IMR-90 (cell line): ENCODE data around the gene TUBGCP3. TPM values are rescaled to one million over a fixed set of nuclear protein-coding genes. Genes with fewer than 3 reads are reported as not detected.

Experiments
- ATAC-seq: fragments of 200-7000 bp; cut with Tn5 transposase; 2 replicates; pipeline ENCODE4 v1.9.1; 2020; ENCODE audit warnings: low read depth, mild to moderate bottlenecking, moderate library complexity
- BruUV-seq: library from RNA; stranded (reverse); fragments of 400-500 nt; replicated peaks from 2 replicates; lab custom pipeline; 2021; lab: Mats Ljungman, UMichigan
- CTCF ChIA-PET: fragments of 300-600 bp; formaldehyde crosslinking; extraction: SDS; loops from one replicate; lab custom pipeline; 2021; ENCODE audit warnings: antibody characterized with exemption; lab: Yijun Ruan, JAX
- POLR2A ChIA-PET: fragments of 300-600 bp; sonication (Branson Sonifier 250); formaldehyde crosslinking; loops from one replicate; lab custom pipeline; 2022; ENCODE audit warnings: antibody characterized with exemption; ENCODE audit not compliant: unreplicated experiment; lab: Charles Lee
- DNase-seq: peaks from one replicate; pipeline ENCODE4 v3.0.0; 2013
- H2AFZ ChIP-seq: replicated peaks from 2 replicates; pipeline ENCODE3; 2013; ENCODE audit warnings: low read length, mild to moderate bottlenecking; ENCODE audit not compliant: poor library complexity
- H2AK5ac ChIP-seq: 2 replicates; pipeline ENCODE4 v1.6.1; 2013; ENCODE audit warnings: low read depth, low read length, inconsistent platforms
- H2AK9ac ChIP-seq: replicated peaks from 2 replicates; pipeline ENCODE3; 2013; ENCODE audit warnings: mild to moderate bottlenecking, low read depth, low read length, moderate library complexity; ENCODE audit not compliant: poor library complexity
- H2BK120ac ChIP-seq: 2 replicates; pipeline ENCODE4 v1.6.1; 2013; ENCODE audit warnings: low read depth, low read length, inconsistent platforms
- H2BK15ac ChIP-seq: 3 replicates; pipeline ENCODE4 v1.6.1; 2013; ENCODE audit warnings: low read depth, low read length, inconsistent platforms
- H2BK20ac ChIP-seq: 2 replicates; pipeline ENCODE4 v1.6.1; 2013; ENCODE audit warnings: low read depth, mild to moderate bottlenecking, inconsistent platforms, low read length, moderate library complexity
- H2BK5ac ChIP-seq: 2 replicates; pipeline ENCODE4 v1.6.1; 2013; ENCODE audit warnings: mild to moderate bottlenecking, low read depth, low read length, inconsistent platforms; ENCODE audit not compliant: poor library complexity, severe bottlenecking
- H3K14ac ChIP-seq: replicated peaks from 2 replicates; pipeline ENCODE4 v1.6.1; 2013; ENCODE audit warnings: low read depth, low read length, inconsistent platforms
- H3K18ac ChIP-seq: 2 replicates; pipeline ENCODE4 v1.6.1; 2013; ENCODE audit warnings: low read depth, low read length, control low read depth
- H3K23ac ChIP-seq: 2 replicates; pipeline ENCODE4 v1.6.1; 2013; ENCODE audit warnings: low read depth, low read length, inconsistent platforms
- H3K27ac ChIP-seq: 2 replicates; pipeline ENCODE4 v1.5.1; 2013; ENCODE audit warnings: mild to moderate bottlenecking, control low read depth, low read length; ENCODE audit not compliant: insufficient read depth
- H3K27me3 ChIP-seq: 2 replicates; pipeline ENCODE4 v1.6.1; 2013; ENCODE audit warnings: low read length; ENCODE audit not compliant: control insufficient read depth, insufficient read depth
- H3K36me3 ChIP-seq: 2 replicates; pipeline ENCODE4 v1.6.1; 2013; ENCODE audit warnings: low read length, mixed read lengths; ENCODE audit not compliant: control insufficient read depth, insufficient read depth
- H3K4ac ChIP-seq: 2 replicates; pipeline ENCODE4 v1.6.1; 2013; ENCODE audit warnings: low read depth, low read length, inconsistent platforms
- H3K4me1 ChIP-seq: 2 replicates; pipeline ENCODE4 v1.6.1; 2013; ENCODE audit warnings: low read length, mixed read lengths; ENCODE audit not compliant: control insufficient read depth, insufficient read depth
- H3K4me2 ChIP-seq: 2 replicates; pipeline ENCODE4 v1.6.1; 2013; ENCODE audit warnings: low read depth, mild to moderate bottlenecking, control low read depth, low read length, moderate library complexity
- H3K4me3 ChIP-seq: 2 replicates; pipeline ENCODE4 v1.5.1; 2013; ENCODE audit warnings: low read depth, mild to moderate bottlenecking, control low read depth, low read length, moderate library complexity; ENCODE audit not compliant: insufficient read depth
- H3K56ac ChIP-seq: 2 replicates; pipeline ENCODE4 v1.6.1; 2013; ENCODE audit warnings: low read length, inconsistent platforms; ENCODE audit not compliant: insufficient read depth; ENCODE audit errors: extremely low read depth
- H3K79me1 ChIP-seq, 2 experiments: 2 replicates each; pipeline ENCODE4 v1.6.1; 2013; ENCODE audit warnings: low read length in 2 of 2, inconsistent platforms in 1 of 2, low read depth in 1 of 2
- H3K9ac ChIP-seq: 2 replicates; pipeline ENCODE4 v1.6.1; 2013; ENCODE audit warnings: low read depth, low read length, control low read depth
- H3K9me1 ChIP-seq: 2 replicates; pipeline ENCODE4 v1.6.1; 2013; ENCODE audit warnings: low read length, inconsistent platforms; ENCODE audit not compliant: insufficient read depth
- H3K9me3 ChIP-seq: 2 replicates; pipeline ENCODE4 v1.6.1; 2013; ENCODE audit warnings: low read length; ENCODE audit not compliant: control insufficient read depth, insufficient read depth
- H4K20me1 ChIP-seq: 2 replicates; pipeline ENCODE4 v1.6.1; 2013; ENCODE audit warnings: low read length, inconsistent platforms; ENCODE audit not compliant: insufficient read depth
- H4K5ac ChIP-seq: 2 replicates; pipeline ENCODE4 v1.6.1; 2013; ENCODE audit warnings: mild to moderate bottlenecking, low read depth, low read length, control low read depth
- H4K8ac ChIP-seq, 2 experiments: 2 replicates each; pipeline ENCODE4 v1.6.1; 2013; ENCODE audit warnings: low read depth in 2 of 2, low read length in 2 of 2, control low read depth in 1 of 2, inconsistent platforms in 1 of 2
- H4K91ac ChIP-seq: 2 replicates; pipeline ENCODE4 v1.6.1; 2013; ENCODE audit warnings: low read depth, low read length, inconsistent platforms; ENCODE audit not compliant: insufficient read depth
- BHLHE40 ChIP-seq: fragments of 150-350 bp; IDR thresholded peaks from 2 replicates; pipeline ENCODE4 v1.6.1; 2016; ENCODE audit warnings: mild to moderate bottlenecking, low read depth, low read length
- CHD1 ChIP-seq: IDR thresholded peaks from 2 replicates; pipeline ENCODE4 v1.6.1; 2012; ENCODE audit warnings: low read depth, low read length, improper control_type of control experiment
- MAZ ChIP-seq: IDR thresholded peaks from 2 replicates; pipeline ENCODE4 v1.6.1; 2012; ENCODE audit warnings: low read depth, mild to moderate bottlenecking, low read length, improper control_type of control experiment, moderate library complexity, borderline replicate concordance
- MXI1 ChIP-seq: IDR thresholded peaks from 2 replicates; pipeline ENCODE4 v1.6.1; 2012; ENCODE audit warnings: low read depth, mild to moderate bottlenecking, low read length, moderate library complexity, borderline replicate concordance
- RFX5 ChIP-seq: IDR thresholded peaks from 2 replicates; pipeline ENCODE4 v1.8.0; 2012; ENCODE audit warnings: low read depth, mild to moderate bottlenecking, low read length, moderate library complexity
- SMC3 ChIP-seq: fragments of 150-350 bp; IDR thresholded peaks from 2 replicates; pipeline ENCODE4 v1.6.1; 2016; ENCODE audit warnings: low read depth, mild to moderate bottlenecking, antibody characterized with exemption, low read length, moderate library complexity
- WGBS, 2 experiments: methylation state at CpG; one replicate each; pipeline versions ENCODE4 v1.1.5 to v1.1.7; 2013; ENCODE audit warnings: missing lambda C conversion rate in 2 of 2; ENCODE audit not compliant: insufficient read length in 1 of 2; ENCODE audit errors: extremely low coverage in 2 of 2; 5-methylcytosine and 5-hydroxymethylcytosine counted together
- dilution Hi-C: fragments of 300-500 bp; cut with HindIII; formaldehyde crosslinking; loops from one replicate; pipeline ENCODE4 v1.14.3; 2018; ENCODE audit warnings: low sequenced_read_pairs; ENCODE audit not compliant: unreplicated experiment
- in situ Hi-C: fragments of 300-500 bp; cut with MboI; formaldehyde crosslinking; loops from 3 replicates; pipeline ENCODE4 v1.14.3; 2019; ENCODE audit warnings: low sequenced_read_pairs, inconsistent platforms, mixed read lengths
- intact Hi-C: fragments of 100-400 bp; cut with micrococcal nuclease; formaldehyde crosslinking; loops from 2 replicates; pipeline ENCODE4 v1.10.0; 2022
- polyA plus RNA-seq, 3 experiments: library from polyadenylated mRNA; depleted of rRNA; stranded (reverse); fragments of >200 nt; gene quantifications; 2 replicates each; pipeline ENCODE4 v1.2.3, GENCODE V29; 2012; ENCODE audit warnings: low replicate concordance in 1 of 3
- total RNA-seq: library from RNA; depleted of rRNA; stranded (reverse); fragments of >200 nt; gene quantifications from 2 replicates; pipeline ENCODE4 v1.2.3, GENCODE V29; 2012
- TF ChIP-seq, protein P1 (sequence below): fragments of 150-350 bp; IDR thresholded peaks from 2 replicates; pipeline ENCODE4 v1.6.1; 2017; ENCODE audit warnings: mild to moderate bottlenecking, antibody characterized with exemption, low read length, low read depth
- TF ChIP-seq, protein P2 (sequence below): conservative IDR thresholded peaks from 2 replicates; pipeline ENCODE4 v1.5.1; 2012; ENCODE audit warnings: mild to moderate bottlenecking, low read depth, low read length, improper control_type of control experiment
- TF ChIP-seq, protein P3 (sequence below): fragments of 150-350 bp; IDR thresholded peaks from 2 replicates; pipeline ENCODE4 v1.6.1; 2016; ENCODE audit warnings: low read depth, mild to moderate bottlenecking, low read length, moderate library complexity, borderline replicate concordance

TUBGCP3 gene
- total and polyA plus RNA-seq, 2 of the 4 experiments (the other 2 are of a cell fraction): 16.0 to 17.8 TPM

DNA sequence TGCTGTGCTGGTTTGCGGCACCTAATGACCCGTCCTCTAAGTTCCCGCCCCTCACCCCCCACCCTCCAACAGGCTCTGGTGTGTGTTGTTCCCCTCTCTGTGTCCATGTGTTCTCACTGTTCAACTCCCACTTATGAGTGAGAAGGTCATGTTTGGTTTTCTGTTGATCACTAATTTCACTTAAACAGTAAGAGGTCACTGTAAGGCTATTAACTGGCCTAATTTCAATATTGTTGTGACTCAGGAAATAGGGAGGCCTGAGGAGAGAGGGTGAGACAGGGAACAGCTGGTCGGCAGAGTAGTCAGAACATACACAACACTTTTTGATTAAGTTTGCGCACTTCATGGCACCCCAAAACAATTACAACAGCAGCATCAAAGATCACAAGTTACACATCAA lies 15.6 kb downstream of the TUBGCP3 start:
- H2BK5ac ChIP-seq: no peak overlapping the region
- CTCF ChIA-PET: interaction anchor here (0.5 kb wide), 1 partner anchor 8 kb away, joined by 3 read pairs; no protein-coding TSS in a partner anchor
- peaks cover 17% of the 10 kb centered on the region for H3K4me1 ChIP-seq
- H3K4me3 ChIP-seq: no peak overlapping the region
- in situ Hi-C loops: no loop called here
- no peak overlapping the region for H3K18ac ChIP-seq
- POLR2A ChIA-PET: no interaction called here
- no peaks in the 10 kb centered on the region for H3K9me3 ChIP-seq
- H3K27me3 ChIP-seq: no peaks in the 10 kb centered on the region
- no peak overlapping the region for H3K56ac ChIP-seq
- no peak overlapping the region for H3K23ac ChIP-seq
- no TSS peak for BruUV-seq
- no peak overlapping the region for H2AK9ac ChIP-seq
- ATAC-seq (no peak), DNase-seq (peak; percentile 18)
- H4K91ac ChIP-seq: no peak overlapping the region
- H3K27ac ChIP-seq: no peak overlapping the region
- H2AFZ ChIP-seq: no peak overlapping the region
- H3K9me1 ChIP-seq: peaks cover 8% of the 10 kb centered on the region
- no peak overlapping the region for H2BK120ac ChIP-seq
- TF ChIP-seq SMC3 (no peak), RFX5 (no peak), CHD1 (no peak), MAZ (no peak), MXI1 (no peak), BHLHE40 (no peak)
- TF ChIP-seq, protein P1, sequence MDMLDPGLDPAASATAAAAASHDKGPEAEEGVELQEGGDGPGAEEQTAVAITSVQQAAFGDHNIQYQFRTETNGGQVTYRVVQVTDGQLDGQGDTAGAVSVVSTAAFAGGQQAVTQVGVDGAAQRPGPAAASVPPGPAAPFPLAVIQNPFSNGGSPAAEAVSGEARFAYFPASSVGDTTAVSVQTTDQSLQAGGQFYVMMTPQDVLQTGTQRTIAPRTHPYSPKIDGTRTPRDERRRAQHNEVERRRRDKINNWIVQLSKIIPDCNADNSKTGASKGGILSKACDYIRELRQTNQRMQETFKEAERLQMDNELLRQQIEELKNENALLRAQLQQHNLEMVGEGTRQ: no peak
- TF ChIP-seq, protein P2, sequence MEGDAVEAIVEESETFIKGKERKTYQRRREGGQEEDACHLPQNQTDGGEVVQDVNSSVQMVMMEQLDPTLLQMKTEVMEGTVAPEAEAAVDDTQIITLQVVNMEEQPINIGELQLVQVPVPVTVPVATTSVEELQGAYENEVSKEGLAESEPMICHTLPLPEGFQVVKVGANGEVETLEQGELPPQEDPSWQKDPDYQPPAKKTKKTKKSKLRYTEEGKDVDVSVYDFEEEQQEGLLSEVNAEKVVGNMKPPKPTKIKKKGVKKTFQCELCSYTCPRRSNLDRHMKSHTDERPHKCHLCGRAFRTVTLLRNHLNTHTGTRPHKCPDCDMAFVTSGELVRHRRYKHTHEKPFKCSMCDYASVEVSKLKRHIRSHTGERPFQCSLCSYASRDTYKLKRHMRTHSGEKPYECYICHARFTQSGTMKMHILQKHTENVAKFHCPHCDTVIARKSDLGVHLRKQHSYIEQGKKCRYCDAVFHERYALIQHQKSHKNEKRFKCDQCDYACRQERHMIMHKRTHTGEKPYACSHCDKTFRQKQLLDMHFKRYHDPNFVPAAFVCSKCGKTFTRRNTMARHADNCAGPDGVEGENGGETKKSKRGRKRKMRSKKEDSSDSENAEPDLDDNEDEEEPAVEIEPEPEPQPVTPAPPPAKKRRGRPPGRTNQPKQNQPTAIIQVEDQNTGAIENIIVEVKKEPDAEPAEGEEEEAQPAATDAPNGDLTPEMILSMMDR: no peak
- TF ChIP-seq, protein P3, sequence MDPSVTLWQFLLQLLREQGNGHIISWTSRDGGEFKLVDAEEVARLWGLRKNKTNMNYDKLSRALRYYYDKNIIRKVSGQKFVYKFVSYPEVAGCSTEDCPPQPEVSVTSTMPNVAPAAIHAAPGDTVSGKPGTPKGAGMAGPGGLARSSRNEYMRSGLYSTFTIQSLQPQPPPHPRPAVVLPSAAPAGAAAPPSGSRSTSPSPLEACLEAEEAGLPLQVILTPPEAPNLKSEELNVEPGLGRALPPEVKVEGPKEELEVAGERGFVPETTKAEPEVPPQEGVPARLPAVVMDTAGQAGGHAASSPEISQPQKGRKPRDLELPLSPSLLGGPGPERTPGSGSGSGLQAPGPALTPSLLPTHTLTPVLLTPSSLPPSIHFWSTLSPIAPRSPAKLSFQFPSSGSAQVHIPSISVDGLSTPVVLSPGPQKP: no peak
- no peak overlapping the region for H4K8ac ChIP-seq
- intact Hi-C loops: no loop called here
- H3K36me3 ChIP-seq: peaks cover 7% of the 10 kb centered on the region
- H3K9ac ChIP-seq: no peak overlapping the region
- H3K4ac ChIP-seq: no peak overlapping the region
- WGBS, 2 experiments: no CpG with 5 or more reads among the region's 5 CpGs
- peaks cover 47% of the 10 kb centered on the region for H4K20me1 ChIP-seq
- no peak overlapping the region for H2BK20ac ChIP-seq
- dilution Hi-C loops: no loop called here
- H2AK5ac ChIP-seq: no peak overlapping the region
- no peak overlapping the region for H3K4me2 ChIP-seq
- no peak overlapping the region for H3K14ac ChIP-seq
- H2BK15ac ChIP-seq: no peak overlapping the region
- no peak overlapping the region for H4K5ac ChIP-seq
- peaks cover 64 to 86% of the 10 kb centered on the region in 2 experiments for H3K79me1 ChIP-seq
